GM19025 (cell line): ENCODE data around the gene TCERG1L.
"Not testable (repeated sequence)": the region's sequence is repeated elsewhere in the genome, so short reads cannot be mapped to it uniquely, and the experiment has no call there.

ENCODE experiments used
- ATAC-seq: cut with Tn5 transposase; IDR thresholded peaks from one replicate; pipeline ENCODE4 v1.9.1; 2021; ENCODE audit warnings: mild to moderate bottlenecking, low read depth, moderate library complexity; ENCODE audit not compliant: unreplicated experiment

The TCERG1L gene

DNA sequence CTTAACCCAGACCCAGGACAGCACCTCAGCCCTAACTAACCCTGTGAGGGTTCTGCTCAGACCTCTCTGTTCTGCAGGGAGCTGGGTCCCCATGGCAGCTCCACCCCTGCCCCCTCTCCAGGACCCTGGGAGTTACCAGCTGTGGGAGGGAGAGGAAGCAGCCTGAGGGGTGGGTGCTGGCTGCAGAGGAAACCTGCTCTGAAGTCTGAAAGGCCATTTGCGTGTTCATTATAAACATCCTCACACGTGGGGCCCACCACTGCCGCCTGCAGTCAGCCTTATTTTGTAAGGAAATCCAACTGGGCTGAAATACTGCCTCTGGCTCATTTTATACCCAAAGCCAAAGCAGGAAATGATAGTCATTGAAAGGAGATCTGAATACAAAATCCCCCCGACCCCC is 195.7 kb downstream of the TCERG1L start:
- no peak for ATAC-seq

DNA sequence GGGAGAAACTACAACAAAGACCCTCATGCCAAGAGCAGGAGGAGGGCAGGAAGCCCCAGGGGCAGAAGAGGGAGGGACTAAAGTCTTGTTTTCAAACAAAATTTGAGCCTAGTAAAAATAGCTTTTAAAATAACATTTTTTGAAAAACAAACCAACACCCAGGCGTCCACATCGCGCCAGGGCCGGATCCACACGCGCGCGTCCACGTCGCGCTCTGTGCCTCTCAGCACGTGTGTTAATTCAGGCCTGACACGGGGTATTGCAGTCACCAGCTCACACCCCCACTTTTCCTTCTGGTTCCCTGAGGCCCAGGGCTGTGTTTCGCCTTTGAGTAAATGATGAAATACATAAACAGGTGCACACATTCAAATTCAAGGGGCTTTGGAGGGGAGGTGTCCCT is 196.2 kb downstream of the TCERG1L start:
- no peak for ATAC-seq

DNA sequence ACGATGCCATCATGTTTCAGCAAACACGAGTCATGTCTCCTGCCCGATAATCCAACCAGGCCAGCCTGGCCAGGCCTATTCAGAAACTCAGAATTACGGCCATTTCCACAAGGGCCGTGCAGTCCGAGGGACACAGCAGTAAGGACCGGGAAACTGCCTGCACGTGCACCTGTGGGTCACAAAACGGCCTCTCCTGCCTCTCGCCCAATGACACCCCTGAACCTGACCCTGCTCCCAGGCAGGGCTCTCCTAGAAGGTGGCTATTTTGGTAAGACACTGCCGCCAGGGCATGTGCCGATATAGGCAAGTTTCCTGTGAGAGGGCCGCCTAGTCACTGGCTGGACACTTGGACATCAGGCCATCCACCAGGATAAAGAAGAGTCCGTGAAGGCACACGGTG is 196.7 kb downstream of the TCERG1L start:
- no peak for ATAC-seq

DNA sequence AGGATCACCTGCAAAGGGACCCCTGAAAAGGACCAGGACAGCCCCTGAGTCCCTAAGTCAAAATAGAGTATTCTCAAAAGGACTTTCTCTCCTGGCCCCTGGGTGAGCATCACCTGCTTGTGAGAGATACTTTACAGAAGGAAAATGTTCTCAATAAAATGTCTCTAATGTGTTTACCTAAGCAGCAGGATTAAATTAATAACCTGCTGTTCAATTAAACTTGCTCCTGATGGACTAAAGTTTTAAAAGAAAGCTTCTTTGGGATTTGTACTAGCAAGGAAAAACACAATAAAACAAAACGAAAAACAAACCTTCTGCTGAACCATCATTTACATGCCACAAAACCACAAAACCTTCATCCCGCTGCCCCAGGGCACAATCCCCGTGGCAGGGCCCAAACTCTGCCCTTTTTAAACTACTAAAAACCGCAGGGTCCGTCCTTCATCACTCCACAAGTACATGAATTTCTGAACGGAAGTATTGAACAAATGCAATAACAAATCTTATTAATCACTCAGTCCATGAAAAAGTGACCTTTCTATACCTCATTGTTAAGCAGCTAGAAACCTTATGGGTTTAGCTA is 197.7 kb downstream of the TCERG1L start:
- ATAC-seq = no peak

DNA sequence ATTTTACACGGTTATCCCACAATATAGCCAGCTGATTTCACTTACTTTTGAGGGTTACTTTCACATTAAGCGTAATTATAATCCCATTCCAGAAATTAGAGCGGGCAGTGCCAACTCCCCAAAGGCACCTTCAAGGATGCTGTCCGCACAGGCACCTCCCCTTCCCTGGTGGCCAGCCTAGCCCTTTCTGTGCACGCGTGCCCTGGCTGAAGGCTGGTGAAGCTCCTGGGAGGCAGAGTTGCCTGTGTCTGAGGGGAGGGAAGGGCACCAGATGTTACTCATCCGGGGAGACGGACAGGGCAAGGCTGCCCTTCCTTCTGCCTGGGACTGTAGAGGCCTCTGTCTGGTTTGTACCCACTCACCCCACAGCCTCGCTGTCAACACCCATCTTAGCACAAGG is 198.4 kb downstream of the TCERG1L start:
- ATAC-seq = no peak

DNA sequence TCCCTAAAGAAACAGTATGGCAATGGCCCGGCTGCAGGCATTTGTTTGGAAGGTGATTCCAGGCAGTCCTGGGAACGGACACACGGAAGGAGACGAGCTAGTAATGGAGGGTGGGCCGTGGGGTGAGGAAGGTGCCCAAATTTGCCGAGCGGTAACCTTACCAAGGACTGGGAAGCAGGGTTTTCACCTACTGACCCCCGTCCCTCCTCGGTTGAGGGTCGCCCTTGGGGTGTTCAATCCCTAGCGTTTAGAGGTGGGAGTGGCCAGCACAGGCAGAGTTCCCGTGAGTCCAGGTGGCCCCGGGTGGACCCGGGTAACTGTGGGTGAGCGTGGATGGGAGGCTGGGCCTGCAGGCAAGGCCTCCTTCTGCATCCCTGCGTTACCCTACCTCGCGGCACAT is 198.8 kb downstream of the TCERG1L start:
- no peak for ATAC-seq

DNA sequence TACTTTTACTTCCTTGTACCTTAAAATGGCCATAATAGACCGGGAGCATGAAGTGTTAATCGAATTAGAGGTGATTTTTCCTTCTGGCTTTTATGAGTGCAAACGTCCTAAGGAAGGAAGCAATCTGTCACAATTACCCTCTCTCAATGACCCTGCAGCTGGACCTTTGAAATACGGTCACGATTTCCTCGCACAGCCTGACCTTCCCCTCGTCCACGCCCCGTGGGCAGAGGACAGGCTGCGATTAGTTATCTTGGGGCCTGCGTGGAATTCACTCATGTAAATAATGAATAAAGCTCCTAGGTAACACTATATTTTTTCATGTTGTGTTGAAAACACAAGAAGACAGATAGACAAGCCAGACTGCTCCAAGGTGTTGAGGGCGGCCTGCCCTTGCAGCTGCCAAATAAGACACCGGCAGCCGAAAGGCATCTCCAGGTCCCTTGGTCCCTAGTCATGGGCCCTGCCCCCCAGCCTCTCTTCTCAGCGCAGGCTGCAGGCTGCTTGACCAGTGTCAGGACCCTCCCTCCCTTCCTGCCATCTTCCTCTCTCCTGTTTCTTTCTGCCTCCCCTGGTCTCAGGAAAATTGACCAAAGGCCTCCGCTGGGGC is 199.9 kb downstream of the TCERG1L start:
- no peak for ATAC-seq

DNA sequence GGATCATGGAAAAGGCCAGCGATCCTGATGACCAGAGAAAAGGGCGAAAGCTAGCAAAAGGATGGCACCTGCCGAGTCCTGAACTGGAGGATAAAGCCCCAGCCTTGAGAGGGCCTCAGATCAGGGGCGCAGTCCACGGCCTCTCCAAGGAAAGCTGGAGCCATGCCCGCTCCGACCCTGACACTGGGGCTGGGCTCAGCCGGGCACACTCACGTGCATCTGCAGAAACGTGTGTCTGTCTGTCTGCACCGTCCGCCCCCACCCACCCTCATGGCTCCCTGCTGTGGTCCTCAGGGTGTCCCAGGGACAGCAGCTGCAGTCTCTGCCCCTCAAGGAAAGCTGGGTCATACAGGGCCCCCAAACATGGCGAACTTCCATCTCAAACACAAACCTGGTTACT is 200.5 kb downstream of the TCERG1L start:
- ATAC-seq = no peak

DNA sequence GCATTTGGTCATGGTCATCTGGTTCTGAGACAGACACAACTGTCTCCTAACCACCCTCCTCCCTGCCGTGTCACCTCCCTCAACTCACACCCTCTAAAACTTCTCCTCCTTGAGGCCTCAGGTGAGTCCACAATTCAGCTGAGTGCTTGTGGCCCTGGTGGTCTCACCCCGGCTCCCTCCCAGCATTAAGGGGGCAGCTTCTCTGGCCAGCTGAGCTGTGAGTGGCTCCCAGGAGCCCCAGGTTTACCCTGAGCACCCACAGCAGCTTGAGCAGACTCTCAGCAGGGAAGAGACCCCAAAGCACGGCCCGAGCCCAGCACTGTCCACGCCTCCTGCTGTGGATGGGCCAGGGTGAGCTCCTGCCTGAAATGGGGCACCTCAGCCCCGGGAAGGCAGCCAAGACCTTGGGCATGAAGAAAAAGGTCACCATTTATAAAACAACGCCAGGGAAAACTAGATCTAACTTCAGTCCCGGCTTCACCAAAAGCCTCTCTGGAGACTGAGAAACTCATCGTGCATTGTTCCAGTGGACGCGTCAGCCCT is 201.2 kb downstream of the TCERG1L start:
- ATAC-seq = no peak

DNA sequence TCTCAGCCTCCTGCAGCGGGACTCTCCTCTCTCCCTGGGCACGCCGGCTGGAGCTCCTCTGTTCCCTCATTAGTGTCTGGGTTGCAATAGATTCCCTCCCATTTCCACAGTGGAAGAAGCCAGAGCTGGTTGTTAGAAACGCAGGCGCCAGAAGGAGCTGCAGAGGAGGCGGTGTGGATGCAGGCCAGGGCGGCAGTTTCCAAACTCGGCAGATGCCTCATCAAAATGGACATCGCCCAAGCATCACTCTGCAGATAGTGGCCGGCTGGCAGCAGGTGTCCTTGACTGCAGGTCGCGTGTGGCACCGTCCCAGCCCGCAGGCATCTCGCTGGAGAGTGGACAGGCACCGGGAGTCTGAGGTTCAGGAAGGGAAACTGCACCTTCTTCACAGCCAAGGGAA is 201.8 kb downstream of the TCERG1L start:
- no peak for ATAC-seq

DNA sequence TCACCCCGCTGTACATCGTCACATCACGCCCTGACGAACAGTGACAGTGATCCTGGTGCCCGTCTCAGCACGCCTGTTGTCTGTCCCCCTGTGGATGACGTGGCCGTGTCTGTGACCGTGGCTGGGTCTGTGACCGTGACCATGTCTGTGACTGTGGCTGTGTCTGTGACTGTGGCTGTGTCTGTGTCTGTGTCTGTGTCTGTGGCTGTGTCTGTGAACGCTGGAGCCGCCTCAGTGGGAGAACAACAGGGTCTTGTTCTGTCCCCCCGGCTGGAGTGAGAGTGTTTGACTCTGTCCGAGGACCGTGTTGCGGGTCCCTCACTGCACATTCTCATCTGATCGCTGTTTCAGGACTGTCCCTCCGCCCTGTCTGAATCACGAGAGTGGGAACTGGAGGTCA is 202.2 kb downstream of the TCERG1L start:
- no peak for ATAC-seq

DNA sequence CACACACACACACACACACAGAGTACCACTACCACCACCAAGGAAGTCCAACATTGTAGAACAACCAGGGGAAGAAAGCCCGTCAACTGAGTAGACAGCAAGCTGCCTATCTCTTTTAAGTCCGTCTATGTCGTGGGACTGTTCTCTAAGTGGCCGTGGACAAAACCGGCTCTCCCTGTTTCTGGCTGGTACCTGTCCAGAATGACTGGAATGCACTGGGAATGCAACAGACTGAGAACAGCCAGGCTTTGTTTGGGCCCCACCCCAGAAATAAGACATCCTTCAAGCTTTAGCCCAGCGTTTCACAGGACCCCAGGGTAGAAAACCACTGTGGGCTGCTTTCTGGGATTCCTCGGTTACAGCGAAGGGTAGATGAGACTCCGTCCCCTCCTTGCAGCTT is 203.6 kb downstream of the TCERG1L start:
- no peak for ATAC-seq

DNA sequence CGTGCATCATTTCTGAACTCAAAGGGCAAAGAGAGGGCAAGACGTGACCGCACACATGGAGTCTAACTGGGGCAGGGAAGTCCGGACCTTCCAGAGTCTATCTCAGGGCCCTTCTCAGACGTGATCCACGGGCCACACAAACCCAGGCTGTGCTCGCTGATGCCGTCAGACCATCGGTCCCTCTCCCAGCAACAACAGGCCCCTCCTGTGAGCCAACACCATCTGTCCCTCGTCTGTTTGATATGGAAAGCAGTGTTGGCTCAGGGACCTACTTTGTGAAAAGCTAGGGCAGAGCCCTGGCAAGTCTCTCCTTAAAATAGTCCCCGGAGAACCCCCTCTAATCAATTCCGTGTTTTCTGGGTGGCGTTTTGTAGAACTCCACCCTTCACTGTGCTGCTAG is 208.8 kb downstream of the TCERG1L start:
- ATAC-seq = no peak

DNA sequence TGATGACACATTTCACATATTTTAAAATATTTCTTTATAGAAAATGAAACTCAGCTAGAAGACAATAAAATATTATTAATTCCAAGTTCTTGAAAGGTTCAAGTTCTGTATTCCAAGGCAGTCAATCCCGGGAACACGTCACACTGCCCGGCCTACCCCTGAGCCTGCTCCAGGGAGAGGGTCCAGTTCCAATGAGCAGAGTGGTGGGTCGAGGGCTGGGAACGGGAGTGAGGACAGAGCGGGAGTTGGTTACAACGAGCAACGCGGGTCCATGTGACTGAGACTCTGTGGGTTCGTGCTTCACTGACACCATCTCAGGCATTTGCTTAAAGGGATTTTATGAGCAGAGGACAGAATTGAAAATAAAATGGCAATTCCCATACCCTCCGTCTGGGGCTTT is 209.4 kb downstream of the TCERG1L start:
- no peak for ATAC-seq

DNA sequence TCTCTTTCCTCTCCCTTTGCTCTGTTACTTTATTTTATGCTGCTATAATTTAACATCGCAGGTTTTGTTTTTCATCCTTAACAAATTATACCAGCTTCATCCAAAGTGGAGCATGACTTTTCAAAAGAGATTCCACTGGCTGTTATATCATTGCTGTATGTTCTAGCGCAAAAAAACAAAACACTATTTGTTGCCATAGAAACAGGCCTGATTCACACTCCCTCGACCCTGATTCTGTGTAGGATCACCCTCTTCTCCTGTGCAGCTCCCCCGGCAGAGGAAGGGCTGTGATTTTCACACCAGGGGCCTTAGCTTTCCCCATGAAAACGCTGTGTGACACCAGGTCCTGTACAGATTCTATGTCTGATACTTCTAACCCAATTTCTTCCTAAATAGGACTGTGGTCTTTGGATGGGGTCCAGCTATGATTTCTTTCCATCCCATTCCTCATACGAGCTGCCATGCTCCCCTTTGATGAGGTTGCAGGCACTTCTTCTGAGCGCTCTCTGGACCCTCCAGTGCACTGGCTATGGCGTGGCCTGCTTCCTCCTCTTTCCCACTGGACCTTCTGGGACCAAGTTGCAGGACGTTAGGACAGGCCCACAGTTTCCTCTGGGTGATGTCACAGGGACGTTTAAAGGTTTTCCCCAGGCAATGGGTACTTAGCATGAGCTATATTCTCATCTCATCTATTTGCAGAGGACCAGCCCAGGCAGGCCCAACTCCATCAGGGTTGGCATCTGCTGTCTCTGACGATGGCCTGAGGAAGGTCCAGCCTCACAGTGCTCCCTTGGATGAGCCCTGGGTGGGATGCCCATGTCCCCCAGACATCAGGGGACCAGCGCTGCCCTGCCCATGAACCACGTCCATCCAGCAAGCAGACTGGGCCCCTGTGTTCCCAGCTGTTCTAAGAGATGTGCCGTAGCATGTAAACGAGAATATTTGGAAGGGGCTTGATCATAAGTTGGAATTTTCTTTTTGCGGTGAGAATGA is 210.8 kb downstream of the TCERG1L start:
- ATAC-seq = not testable (repeated sequence)

DNA sequence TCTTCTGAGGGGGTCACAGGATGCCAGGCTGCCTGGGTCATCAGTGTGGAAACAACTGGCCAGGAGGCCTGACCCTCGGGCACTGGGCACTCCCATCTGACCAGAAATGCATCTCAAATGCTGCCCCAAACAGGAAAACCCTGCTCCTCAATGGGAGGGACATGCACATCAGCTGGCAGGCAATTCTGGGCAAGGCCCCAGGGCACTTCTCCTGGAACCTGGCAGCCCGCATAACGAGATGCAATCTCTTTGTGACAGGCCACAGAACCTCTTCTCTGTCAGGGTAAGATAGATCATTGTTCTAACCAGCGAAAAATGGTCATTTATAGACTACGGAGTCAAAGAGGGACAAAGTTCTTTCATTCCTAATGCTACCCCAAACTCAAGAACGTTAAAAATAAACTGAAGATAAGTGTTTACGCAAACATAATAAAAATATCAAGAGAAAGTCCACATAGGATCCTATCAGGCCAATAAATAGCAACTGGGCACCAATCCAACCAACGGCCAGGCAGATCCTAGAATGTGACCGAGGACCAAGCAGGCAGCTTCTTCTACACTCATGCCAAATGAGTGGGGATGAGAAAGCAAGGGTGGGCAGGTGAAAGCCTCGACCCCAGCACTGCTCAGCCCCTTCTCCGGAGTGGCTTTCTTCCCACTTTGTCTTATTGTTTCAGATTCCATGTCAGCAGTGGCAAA is 212.3 kb downstream of the TCERG1L start:
- ATAC-seq = no peak

DNA sequence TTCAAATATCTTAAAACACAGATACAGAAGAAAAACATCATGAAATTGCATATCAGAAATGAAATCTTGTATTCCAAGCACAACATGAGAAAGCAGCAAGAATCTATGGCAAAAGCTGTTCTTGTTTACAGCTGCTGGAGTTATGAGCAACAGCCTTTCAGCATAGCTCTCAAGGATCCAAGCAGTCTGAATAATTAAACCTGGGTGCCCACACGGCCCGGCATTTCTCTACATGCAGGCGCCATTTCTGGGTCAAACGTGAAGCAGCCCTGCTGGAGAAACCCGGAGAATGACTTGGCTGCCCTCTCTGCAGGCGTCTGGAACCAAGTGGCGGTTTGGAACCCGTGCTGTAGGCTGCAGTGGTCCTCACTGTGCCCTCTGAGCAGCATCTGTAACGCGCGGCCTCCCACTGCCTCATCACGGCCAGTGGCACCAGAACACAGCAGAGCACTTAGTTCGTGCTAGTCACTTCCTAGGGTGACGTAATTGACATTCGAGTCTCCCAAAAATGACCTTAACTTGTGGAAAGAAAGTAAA is 213.0 kb downstream of the TCERG1L start:
- ATAC-seq = no peak

DNA sequence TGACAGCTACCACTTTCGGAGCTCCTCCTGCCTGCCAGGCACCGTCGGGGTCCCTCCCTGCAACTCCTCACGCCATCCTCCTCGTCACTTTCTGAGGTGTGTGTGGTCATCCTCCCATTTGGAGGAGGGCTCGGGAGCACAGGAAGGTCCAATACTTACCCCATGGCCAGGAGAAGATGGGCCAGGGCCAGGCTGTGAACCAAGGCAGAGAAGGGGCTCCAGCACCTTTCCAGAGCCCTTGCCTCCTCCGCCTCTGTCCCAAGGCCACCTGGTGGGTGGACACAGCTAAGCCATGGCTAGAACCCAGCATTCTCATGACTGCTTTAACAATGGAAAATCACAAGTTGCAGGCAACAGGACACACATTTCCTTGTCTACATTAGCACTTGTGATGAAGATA is 215.5 kb downstream of the TCERG1L start:
- ATAC-seq = no peak

DNA sequence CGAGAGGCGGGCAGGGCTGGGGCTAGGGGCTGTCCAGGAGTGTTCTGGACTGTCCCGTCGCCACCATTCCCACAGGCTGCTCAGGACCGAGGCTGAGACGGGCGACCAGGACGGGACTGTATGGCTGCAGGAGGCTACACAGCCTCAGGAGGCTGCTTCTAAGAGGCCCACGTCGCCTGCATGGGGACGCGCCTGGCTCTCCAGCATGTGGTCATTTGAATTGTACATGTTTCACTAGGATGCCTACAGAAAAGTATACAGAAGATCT is 216.3 kb downstream of the TCERG1L start:
- no peak for ATAC-seq

DNA sequence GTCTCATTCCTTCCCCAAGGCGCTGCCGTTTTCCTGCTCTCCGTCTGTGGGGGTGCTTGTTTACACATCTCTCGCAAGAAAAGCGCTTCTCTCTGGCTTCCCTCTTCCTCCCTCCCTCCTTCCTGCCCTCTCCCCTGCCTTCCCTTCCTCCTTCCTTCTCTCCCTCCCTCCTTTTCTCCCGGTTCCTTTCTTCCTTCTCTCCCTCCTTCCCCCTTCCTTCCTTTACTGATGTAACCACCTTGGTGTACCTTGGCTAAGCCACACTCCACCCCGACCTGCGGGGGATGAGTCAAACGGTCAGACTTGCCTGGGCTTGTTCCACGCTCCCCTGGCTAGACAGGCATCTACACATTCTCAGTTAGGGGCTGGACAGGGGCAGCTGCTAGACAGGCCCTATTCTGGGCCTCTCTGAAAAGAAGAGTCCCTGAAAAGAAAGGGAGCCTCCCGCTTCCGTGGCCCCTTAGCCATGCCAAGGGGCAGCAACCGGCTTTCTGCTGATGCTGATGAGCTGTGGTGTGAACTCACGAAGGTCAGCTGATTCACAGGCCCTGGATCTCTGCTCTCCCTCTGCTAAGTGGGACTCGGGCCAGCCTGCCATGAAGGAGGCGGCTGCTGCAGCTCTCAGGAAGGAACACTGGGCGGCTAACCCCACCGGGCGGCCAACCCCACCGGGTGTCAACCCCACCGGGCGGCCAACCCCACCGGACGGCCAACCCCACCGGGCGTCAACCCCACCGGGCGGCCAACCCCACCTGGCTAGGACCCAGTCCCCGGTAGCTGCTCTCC is 216.8 kb downstream of the TCERG1L start:
- no peak for ATAC-seq
